OCI-LY3 (cell line): ENCODE data around the gene UGT2B15.

Source experiments
- H2AFZ ChIP-seq: fragments of 200-600, 300-600 bp; shearing (Covaris generic); 2 replicates; pipeline ENCODE4 v1.6.0; 2014; ENCODE audit warnings: antibody characterized with exemption, low read depth, low read length
- H3K27ac ChIP-seq: fragments of 200-600, 300-600 bp; sonication (generic); 2 replicates; pipeline ENCODE4 v1.5.1; 2014; ENCODE audit warnings: mild to moderate bottlenecking, low read length, moderate library complexity, mixed read lengths
- H3K27me3 ChIP-seq: fragments of 200-600, 300-600 bp; sonication (generic); 2 replicates; pipeline ENCODE4 v1.6.1; 2014; ENCODE audit warnings: low read depth, low read length, mixed read lengths
- H3K36me3 ChIP-seq: fragments of 200-600, 300-600 bp; sonication (generic); replicated peaks from 2 replicates; pipeline ENCODE3; 2014; ENCODE audit warnings: low read depth, low read length, mixed read lengths
- H3K4me1 ChIP-seq: fragments of 300-600, 200-600 bp; sonication (generic); 2 replicates; pipeline ENCODE4 v1.6.1; 2014; ENCODE audit warnings: low read length, mixed read lengths
- H3K4me2 ChIP-seq: fragments of 200-600, 300-600 bp; sonication (generic); 2 replicates; pipeline ENCODE4 v1.6.1; 2014; ENCODE audit warnings: low read length, mixed read lengths
- H3K4me3 ChIP-seq: fragments of 300-600, 200-600 bp; sonication (generic); 2 replicates; pipeline ENCODE4 v1.5.1; 2014; ENCODE audit warnings: antibody characterized with exemption, mild to moderate bottlenecking, low read length, moderate library complexity
- H3K79me2 ChIP-seq: fragments of 300-600, 200-600 bp; shearing (Covaris generic); 2 replicates; pipeline ENCODE4 v1.6.1; 2014; ENCODE audit warnings: mild to moderate bottlenecking, low read length, mixed read lengths
- H3K9ac ChIP-seq: fragments of 300-600, 200-600 bp; shearing (Covaris generic); 2 replicates; pipeline ENCODE4 v1.6.0; 2014; ENCODE audit warnings: mild to moderate bottlenecking, low read length, moderate library complexity
- H3K9me3 ChIP-seq: fragments of 200-600, 300-600 bp; shearing (Covaris generic); 2 replicates; pipeline ENCODE4 v1.6.1; 2014; ENCODE audit warnings: low read length, mixed read lengths; ENCODE audit not compliant: insufficient read depth
- H4K20me1 ChIP-seq: fragments of 200-600, 300-600 bp; sonication (generic); 2 replicates; pipeline ENCODE4 v1.6.1; 2016; ENCODE audit warnings: low read length, mixed read lengths; ENCODE audit not compliant: insufficient read depth
- EZH2phosphoT487 ChIP-seq: fragments of 200-600 bp; shearing (Covaris generic); IDR thresholded peaks from 2 replicates; pipeline ENCODE4 v1.6.1; 2018; ENCODE audit warnings: antibody characterized with exemption, mixed run types, low read depth
- TF ChIP-seq, protein P1 (sequence below): fragments of 200-600, 300-600 bp; sonication (generic); IDR thresholded peaks from 2 replicates; pipeline ENCODE4 v1.5.1; 2014; ENCODE audit warnings: antibody characterized with exemption, low read length, low read depth

UGT2B15 gene

DNA sequence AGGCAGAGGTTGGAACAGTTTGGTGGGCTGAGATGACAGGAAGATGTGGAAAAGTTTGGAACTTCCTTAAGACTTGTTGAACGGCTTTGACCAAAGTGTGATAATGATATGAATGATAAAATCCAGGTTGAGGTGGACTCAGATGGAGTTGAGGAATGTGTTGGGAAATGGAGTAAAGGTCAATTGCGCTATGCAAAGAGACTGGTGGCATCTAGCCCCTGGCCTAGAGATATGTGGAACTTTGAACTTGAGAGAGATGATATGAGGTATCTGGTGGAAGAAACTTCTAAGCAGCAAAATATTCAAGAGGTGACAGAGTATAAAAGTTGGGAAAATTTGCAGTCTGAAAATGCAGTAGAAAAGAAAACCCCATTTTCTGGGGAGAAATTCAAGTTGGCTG, 73.0 kb downstream of the UGT2B15 start:
- H3K4me3 ChIP-seq: no peak overlapping the region
- no peaks in the 10 kb centered on the region for H3K36me3 ChIP-seq
- H2AFZ ChIP-seq: no peak overlapping the region
- TF ChIP-seq, protein P1, sequence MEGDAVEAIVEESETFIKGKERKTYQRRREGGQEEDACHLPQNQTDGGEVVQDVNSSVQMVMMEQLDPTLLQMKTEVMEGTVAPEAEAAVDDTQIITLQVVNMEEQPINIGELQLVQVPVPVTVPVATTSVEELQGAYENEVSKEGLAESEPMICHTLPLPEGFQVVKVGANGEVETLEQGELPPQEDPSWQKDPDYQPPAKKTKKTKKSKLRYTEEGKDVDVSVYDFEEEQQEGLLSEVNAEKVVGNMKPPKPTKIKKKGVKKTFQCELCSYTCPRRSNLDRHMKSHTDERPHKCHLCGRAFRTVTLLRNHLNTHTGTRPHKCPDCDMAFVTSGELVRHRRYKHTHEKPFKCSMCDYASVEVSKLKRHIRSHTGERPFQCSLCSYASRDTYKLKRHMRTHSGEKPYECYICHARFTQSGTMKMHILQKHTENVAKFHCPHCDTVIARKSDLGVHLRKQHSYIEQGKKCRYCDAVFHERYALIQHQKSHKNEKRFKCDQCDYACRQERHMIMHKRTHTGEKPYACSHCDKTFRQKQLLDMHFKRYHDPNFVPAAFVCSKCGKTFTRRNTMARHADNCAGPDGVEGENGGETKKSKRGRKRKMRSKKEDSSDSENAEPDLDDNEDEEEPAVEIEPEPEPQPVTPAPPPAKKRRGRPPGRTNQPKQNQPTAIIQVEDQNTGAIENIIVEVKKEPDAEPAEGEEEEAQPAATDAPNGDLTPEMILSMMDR: no peak
- no peak for TF ChIP-seq EZH2phosphoT487
- no peak overlapping the region for H3K4me2 ChIP-seq
- no peak overlapping the region for H3K27ac ChIP-seq
- H4K20me1 ChIP-seq: no peaks in the 10 kb centered on the region
- H3K4me1 ChIP-seq: no peaks in the 10 kb centered on the region
- no peak overlapping the region for H3K9ac ChIP-seq
- no peaks in the 10 kb centered on the region for H3K27me3 ChIP-seq
- H3K79me2 ChIP-seq: no peaks in the 10 kb centered on the region
- H3K9me3 ChIP-seq: no peaks in the 10 kb centered on the region
